IPS DF 4.7 (cell line): ENCODE data around the gene ZNF76.

Experiments
- DNase-seq: peaks from one replicate; pipeline ENCODE4 v3.0.0-alpha.2; 2013; ENCODE audit warnings: low spot score; ENCODE audit errors: extremely low read depth

Gene ZNF76

GRCh38 chr6:35236223-35236622, 23.3 kb upstream of the ZNF76 start:
- DNase-seq: no peak

- DNase-seq: no peak
Measured at GRCh38 chr6:35237476-35237875, 22.1 kb upstream of the ZNF76 start.

GRCh38 chr6:35238843-35239289, 20.7 kb upstream of the ZNF76 start:
- DNase-seq: no peak

DNA sequence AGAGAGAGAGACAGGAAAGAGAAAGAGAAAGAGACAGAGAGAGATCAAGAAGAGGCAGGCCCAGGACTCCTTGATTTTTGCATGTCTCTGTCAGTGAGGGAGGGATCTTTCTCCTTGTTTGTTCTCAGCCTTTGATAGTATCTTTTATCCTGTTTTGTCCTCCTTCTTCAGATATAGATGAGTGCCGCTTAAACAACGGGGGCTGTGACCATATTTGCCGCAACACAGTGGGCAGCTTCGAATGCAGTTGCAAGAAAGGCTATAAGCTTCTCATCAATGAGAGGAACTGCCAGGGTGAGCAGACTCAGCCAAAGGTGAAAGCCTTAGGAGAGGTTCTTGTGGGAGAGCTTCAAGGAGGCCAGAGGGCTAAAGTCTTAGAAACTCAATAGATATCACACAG, 20.0 kb upstream of the ZNF76 start:
- DNase-seq: no peak

DNA sequence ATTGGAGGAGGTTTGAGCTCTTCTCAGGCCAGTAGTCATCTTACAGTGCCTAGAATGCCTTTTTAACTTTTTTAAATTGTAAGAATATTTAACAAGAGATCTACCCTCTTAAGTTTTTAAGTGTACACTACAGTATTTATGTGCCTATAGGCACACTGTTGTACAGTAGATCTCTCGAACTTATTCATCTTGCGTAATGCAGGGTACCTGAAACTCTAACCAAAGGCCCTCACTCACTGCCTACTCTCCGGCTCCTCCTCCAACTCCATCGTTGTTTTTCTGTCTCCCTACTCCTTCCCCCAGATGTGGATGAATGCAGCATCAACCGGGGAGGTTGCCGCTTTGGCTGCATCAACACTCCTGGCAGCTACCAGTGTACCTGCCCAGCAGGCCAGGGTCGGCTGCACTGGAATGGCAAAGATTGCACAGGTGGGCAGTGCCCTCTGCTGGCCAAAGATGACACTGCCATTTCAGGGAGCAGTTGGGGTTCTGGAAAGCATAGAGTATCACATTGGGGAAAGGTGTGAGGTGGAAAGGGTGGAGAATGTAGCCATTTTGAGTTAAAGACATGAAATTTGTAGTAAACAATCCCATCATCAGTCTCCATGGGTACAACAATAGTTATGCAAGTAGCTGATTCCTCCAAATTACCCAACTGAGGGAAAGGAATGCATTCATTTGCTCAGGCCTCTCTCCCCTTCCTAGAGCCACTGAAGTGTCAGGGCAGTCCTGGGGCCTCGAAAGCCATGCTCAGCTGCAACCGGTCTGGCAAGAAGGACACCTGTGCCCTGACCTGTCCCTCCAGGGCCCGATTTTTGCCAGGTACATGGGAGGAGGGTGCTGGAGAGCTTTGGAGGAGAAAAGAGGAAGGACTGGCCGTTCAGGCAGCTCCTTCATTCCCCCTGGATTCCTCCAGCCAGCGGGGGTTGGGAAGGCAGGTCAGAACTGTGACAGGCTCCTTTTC, 18.4 kb upstream of the ZNF76 start:
- DNase-seq: peak; percentile 41

DNA sequence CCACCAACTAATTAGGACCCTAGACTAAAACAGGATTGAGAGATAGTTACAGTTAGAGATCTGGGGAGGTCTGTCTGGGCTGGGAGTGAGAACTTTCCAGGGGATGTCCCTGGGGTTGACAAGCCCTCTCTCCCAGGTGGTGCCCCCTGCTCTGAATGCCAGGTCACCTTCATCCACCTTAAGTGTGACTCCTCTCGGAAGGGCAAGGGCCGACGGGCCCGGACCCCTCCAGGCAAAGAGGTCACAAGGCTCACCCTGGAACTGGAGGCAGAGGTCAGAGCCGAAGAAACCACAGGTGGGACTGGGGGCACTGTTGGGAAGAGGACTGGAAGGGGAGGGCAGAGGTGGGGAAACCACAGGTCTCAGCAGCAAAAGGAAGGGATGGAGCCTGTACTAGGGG, 17.0 kb upstream of the ZNF76 start:
- DNase-seq: no peak

- DNase-seq: no peak
Measured at GRCh38 chr6:35242906-35243305, 16.6 kb upstream of the ZNF76 start.

DNA sequence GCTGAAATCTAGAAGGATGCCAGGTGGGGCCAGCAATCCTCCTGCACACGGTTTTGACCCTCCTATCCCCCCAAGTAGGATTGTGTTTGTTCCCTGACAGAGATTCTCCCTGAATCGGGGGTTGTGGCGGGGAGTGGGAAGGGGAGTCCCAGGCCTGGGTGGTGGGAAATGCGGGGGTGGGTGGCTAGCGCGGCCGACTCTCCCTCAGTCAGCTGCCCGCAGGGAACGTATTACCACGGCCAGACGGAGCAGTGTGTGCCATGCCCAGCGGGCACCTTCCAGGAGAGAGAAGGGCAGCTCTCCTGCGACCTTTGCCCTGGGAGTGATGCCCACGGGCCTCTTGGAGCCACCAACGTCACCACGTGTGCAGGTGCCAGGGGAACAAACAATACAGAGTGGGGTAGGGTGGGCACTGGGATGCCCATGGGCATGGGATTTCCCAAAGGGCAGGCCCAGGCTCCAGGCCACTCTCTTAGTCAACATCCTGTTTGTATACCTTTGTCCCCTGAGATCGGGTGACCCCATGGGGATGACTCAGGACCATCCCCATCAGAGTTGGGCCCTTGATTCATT, 16.1 kb upstream of the ZNF76 start:
- DNase-seq: no peak

DNA sequence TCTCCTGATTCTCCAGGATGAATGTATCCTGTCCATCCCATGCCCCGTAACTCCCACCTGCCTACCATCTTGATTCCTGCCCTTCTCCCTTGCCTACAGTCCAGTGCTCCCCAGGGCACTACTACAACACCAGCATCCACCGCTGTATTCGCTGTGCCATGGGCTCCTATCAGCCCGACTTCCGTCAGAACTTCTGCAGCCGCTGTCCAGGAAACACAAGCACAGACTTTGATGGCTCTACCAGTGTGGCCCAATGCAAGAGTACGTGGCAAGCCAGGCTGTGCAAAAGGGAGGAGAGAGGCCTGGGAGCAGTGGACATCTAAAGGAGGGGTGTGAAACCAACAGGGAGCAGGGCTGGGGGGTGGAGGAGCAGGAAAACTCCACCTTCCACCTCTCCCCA, 15.0 kb upstream of the ZNF76 start:
- DNase-seq: no peak

GRCh38 chr6:35247642-35248231, 11.8 kb upstream of the ZNF76 start:
- DNase-seq: no peak

- DNase-seq: no peak
Measured at GRCh38 chr6:35248300-35248699, 11.2 kb upstream of the ZNF76 start.

DNA sequence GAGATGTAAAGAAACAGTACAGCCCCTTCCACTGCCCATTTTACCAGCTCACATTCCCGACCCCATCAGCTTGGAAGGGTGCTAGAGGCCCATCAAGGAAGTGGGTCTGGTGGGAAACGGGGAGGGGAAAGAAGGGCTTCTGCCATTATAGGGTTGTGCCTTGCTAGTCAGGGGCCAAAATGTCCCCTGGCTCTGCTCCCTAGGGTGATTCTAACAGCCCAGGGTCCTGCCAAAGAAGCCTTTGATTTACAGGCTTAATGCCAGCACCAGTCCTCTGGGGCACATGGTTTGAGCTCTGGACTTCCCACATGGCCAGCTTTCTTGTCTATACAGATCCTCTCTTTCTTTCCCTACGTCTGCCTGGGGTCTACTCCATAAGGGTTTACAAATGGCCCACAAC, 10.6 kb upstream of the ZNF76 start:
- no peak for DNase-seq

- DNase-seq: no peak
Measured at GRCh38 chr6:35251949-35252348, 7.6 kb upstream of the ZNF76 start.

GRCh38 chr6:35253249-35253648, 6.3 kb upstream of the ZNF76 start:
- no peak for DNase-seq

- DNase-seq: no peak
Measured at GRCh38 chr6:35258336-35258735, 1.2 kb upstream of the ZNF76 start.

GRCh38 chr6:35258858-35259193, 709 bp upstream of the ZNF76 start:
- no peak for DNase-seq

DNA sequence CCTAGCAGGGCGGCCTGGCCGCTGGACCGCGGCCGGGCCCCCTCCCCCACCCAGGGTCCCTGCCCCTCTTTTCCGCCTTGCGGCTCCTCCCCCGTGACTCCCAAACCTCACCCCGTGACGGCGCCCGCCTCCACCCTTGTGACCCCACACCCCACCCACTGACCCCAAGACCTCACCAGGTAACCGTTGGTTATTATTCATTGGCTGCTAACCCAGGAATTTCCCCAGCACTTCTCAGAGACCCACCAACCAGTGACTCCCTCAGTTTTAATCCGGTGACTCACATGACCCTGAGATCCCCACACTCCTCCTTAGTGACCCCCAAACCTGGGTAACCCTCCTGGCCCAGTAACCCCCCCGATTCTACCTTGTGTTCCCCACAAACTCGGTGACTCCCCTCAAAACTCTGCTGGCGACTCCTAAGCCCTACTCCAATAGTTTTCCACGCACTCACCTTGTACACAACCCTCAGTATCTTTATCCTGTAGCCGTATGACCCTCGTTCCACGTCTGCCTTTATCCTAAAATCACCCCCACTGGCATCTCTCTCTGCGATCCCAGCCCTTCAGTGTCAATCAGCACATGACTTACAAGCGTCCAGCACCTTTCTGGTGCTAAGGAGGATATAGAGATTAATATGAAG, 534 bp downstream of the ZNF76 start:
- peak; percentile 69 for DNase-seq

- no peak for DNase-seq
Measured at GRCh38 chr6:35260591-35261570, 1.3 kb downstream of the ZNF76 start.

DNA sequence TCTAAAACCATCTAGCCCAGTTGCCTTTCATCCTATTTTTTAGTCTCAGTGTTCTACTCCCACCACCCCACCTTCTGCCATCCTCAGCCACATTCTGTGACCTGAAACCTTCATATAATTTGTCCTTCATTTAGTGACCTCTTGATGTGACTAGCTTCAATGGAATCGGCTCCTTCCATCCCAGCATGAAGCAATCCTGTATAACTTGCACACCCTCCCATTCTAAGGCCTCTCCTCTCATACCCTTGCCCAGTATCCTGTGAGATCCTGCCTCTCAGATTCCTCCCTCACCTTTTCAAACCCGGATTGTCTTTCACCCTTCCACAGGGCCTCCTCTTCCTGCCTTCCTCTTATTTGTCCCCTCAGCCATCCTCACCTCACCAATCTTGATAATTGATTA, 3.1 kb downstream of the ZNF76 start:
- no peak for DNase-seq

DNA sequence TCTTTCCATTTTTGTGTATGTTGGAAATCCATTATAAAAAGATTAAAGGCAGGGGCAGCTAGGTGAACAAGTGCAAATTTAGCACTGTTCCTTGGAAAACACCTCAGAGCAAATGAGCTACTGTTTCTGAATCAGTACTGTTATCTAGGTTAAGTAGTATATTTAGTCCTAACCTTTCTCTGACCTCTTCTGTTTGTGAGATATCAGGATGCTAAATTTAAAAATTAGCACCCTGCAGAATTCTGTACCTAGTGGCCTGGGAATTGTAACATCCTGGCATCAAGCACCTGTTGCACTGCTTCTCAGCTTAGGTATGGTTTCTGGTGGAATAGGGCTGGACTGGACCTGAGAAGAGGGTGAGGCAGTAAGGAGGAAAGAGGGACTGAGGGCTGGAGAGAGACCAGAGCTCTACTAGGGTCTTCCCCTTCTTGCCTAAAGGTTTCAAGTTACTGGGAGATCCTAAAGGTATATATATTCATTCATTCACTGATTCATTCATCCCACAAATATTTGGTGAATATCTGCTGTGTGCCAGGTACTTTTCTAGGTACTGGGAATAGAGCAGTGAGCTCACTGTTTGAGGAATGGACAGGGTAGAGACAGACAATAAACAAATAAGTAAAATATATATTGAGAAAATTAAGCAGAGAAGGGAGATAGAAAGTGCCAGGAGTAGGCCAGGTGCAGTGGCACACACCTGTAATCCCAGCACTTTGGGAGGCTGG, 5.2 kb downstream of the ZNF76 start:
- DNase-seq: no peak
